GM18511 (cell line): ENCODE results near the gene IQUB.
"Not testable (repeated sequence)": the region's sequence is repeated elsewhere in the genome, so short reads cannot be mapped to it uniquely, and the experiment has no call there.

ENCODE experiments used
- ATAC-seq: cut with Tn5 transposase; IDR thresholded peaks from one replicate; pipeline ENCODE4 v1.9.1; 2021; ENCODE audit warnings: mild to moderate bottlenecking, moderate library complexity; ENCODE audit not compliant: unreplicated experiment

Gene IQUB

DNA sequence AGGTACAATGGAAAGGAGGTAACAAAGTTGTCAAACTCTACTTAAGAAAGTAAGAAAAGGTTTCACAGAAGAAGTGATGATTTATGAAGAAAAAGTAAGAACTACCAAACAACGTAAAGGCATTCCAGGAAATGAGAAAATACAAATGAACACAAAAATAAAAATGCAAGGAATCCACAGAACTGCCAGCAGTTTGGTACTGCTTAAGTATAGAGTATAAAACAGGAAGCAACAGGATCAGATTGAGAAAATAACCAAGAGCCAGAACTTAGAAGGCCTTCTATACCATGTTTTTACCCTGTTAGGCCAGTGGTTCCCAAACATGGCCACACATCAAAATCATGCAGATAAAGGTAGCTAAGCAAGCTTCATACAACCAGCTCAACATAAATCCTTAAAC is 14.0 kb upstream of the IQUB start:
- no peak for ATAC-seq

DNA sequence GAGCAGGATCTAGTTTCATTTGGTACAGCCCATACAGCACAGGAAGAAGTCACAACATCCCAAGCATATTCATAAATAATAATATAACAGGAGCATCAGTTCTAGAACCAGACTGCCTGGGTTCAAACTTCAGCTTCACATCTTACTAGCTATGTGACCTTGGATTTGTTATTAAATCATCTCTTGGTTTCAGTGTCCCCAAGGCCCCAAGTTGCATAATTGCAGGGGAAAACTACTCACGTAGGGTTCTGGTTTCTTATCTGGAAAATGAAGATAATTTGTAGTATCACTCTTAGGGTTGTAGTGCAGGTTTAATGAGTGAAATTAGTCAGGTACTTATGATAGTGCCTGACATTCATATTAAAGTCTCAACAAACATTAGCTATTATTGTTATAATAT is 5.5 kb upstream of the IQUB start:
- ATAC-seq = peak; percentile 40

DNA sequence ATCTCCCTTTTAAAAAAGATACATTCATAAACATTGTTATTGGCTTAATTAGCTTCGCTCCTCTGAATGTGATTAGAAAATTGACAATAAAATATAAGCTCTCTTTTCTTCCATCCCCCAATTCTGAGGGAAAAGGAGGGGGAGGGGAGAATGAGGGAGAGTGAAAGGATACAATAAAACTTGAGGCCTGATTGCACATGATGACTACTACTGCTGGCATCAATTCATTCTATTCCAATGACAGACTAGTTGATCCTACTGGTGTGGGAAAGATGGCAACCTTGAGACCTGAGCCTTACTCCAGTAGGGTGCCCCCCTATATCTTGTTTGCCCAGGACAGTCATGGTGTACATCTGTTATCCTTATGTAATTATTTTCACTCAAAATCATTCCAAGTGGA is 4.5 kb upstream of the IQUB start:
- no peak for ATAC-seq

DNA sequence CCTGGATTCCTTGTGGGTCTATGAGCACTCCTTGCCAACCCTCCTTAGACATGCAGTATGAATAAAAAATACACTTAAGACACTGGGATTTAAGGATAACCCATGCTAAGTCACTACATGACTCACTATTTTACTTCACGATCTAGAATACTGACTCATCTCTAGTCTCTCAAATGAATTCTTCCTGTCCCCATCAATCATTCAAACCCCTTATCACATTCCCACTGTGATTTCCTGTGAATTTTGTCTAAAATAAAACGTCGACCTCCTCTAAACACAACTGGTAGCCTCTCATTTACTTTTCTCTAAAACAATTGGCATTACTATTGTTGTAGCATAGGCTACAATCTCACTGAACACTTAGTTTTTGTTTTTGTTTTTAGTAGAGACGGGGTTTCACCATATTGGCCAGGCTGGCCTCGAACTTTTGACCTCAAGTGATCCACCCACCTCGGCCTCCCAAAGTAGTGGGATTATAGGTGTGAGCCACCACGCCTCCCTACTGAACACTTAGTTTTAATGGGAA is 3.9 kb upstream of the IQUB start:
- ATAC-seq = no peak

DNA sequence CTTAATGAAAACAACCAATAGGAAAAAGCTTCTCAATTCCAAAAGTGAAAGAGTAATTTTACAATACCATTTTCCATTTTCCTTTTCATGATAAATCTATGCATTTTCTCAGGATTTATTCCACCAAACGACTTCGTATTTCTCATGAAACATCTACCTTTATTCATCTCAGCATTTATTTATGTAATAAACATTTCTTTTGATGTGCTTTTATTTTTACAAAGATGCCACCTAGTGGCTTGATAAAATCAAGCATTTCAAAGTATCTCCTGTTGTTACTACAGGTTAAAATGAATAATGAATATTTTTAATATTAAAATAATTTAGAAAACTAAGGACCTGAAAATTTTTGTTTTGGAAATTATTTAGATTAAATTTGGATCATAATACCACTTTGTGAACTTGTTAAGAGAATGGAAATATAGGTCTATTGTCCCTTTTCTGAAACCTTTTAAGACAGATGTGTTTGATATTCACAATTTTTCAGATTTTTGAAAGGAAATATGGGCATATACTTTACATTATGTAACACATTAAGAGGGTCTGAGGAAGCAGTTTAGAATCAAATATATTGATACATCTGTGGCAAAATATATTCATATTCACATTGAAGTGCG is 2.7 kb upstream of the IQUB start:
- ATAC-seq = no peak

DNA sequence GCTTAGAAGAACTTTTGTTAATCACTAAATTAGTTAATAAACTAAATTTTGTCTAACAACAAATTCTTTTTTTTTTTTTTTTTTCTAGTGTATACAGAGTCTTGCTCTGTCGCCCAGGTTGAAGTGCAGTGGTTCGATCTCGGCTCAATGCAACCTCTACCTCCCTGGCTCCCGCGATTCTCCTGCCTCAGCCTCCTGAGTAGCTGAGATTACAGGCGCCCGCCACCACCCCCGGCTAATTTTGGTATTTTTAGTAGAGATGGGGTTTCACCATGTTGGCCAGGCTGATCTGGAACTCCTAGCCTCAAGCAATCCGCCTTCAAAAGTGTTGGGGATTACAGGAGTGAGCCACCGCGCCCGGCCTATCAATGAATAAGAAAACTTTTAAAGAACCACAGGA is 1.1 kb upstream of the IQUB start:
- ATAC-seq = no peak

DNA sequence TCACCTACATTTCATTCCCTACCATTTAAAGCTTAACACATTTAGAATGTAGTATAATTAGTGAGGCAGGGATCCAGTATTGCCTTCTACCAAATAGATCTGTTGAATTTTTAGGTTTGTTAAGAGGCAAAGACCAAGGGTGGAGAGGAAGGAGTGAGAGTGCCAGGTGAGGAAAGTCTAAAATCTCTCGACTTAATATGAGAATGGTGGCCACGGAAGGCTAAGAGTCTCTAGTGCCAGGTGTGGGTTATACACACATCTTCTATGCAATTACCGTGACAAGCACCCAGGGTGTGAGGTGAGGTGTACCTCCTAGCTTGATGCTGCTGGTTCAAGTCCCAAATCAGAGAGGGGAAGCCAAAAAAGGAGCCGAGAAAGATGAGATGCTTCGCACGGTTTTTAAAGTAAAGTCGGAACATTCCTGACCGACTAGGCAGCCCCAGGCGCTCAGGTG is 439 bp downstream of the IQUB start:
- peak; percentile 19 for ATAC-seq

DNA sequence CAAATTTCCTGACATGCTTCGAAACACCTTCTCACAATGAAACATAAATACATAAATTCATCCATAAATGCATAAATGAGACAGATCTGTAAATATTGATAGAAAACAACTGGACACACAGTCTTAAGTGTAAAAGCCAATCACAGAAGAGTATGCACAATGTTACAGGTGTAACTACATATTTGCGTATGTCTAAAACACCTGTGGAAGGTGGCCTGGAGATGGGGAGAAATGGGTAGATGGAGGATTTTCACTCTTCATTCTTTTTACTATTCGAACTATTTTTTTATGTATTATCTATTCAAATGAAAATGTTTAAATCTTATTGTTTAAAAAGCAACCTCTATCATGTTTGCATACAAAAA is 860 bp downstream of the IQUB start:
- ATAC-seq = no peak

DNA sequence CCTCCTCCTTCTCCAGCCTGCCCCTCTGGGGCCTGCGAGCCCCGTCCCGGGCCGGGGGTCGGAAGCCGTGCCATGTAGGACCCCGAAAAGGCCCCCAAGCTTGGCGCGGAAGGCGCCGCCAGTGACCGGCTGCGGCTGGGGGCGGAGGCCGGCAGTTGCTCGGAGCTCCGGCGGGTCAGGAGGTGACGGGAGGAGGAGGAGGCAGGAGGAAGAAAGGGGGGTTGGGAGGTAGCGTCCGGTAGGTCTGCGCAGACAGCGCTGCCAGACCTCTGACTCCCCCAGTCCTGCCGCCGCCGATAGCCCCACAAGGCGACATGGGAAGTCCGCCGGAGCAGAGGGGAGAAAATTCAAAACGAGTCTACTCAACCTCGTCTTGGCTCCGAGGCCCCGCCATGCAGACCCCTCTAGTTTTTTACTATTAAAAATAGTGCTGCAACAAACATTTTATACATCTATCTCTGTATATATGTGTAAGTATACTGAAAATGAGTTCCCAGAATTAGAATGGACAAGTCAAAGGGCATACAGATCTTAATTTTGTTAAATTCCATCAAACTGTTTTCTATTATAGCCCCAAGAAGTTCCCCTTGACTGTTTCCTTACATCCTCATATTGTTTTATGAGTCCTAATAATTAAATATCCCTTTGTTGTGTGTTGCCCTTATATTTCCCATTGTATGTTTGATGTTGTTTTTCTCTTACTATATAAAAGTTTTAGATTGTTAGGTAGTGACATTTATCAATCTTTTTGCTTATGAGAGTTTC is 1.4 kb downstream of the IQUB start:
- peak; percentile 33 for ATAC-seq

DNA sequence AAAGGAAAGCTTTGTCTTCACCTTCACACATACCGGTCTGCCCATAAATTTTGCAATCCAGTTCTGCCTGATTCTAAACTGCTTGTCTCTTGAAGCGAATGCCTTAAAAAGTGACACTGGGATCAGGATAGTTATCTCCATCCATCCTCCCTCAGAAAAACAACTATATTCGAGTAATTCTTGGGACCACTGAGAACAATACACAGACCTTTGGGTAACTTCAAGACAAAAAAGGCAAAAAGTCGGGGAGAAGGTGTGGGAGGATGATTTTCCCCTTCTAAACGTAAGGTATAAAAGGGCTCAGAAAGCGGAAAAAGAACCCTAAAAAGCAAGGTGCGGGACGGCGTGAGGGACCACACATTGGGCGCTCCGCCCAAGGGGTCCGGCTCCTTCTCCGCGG is 2.1 kb downstream of the IQUB start:
- peak; percentile 1 for ATAC-seq

DNA sequence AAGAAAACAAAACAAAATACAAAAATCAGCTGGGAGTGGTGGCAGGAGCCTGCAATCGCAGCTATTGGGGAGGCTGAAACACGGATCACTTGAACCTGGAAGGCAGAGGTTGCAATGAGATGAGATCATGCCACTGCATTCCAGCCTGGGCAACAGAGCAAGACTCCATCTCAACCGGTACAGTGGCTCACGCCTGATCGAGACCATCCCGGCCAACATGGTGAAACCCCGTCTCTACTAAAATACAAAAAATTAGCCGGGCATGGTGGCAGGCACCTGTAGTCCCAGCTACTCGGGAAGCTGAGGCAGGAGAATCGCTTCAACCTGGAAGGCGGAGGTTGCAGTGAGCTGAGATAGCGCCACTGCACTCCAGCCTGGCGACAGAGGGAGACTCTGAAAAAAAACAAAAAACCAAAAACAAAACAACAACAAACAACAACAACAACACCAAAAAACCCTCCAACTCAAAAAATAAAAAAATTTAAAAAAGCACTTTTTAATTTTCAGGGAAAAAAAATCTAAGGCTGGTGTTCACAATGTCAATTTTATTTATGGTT is 4.3 kb downstream of the IQUB start:
- ATAC-seq = not testable (repeated sequence)

DNA sequence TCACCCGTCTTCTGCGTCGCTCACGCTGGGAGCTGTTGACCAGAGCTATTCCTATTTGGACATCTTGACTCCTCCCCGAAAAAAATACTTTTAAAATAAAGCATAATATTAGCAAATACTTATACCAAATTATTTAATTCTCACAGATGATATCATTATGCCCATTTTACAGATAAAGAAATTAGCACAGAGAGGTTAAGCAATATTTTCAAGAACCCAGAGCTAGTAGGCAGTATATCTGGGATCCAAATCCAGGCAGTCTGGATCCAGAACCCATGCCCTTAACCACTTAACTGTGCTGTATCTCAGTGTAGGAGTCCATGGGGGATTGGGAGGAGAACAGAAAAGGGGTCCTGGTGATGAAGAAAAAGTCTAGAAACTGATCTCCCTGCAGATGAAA is 6.1 kb downstream of the IQUB start:
- no peak for ATAC-seq

DNA sequence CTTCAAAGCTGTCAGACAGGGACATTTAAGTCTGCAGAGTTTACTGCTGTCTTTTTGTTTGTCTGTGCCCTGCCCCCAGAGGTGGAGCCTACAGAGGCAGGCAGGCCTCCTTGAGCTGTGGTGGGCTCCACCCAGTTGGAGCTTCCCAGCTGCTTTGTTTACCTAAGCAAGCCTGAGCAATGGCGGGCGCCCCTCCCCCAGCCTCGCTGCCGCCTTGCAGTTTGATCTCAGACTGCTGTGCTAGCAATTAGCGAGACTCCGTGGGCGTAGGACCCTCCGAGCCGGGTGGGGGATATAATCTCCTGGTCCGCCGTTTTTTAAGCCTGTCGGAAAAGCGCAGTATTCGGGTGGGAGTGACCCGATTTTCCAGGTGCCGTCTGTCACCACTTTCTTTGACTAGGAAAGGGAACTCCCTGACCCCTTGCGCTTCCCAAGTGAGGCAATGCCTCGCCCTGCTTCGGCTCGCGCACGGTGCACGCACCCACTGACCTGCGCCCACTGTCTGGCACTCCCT is 6.6 kb downstream of the IQUB start:
- not testable (repeated sequence) for ATAC-seq

DNA sequence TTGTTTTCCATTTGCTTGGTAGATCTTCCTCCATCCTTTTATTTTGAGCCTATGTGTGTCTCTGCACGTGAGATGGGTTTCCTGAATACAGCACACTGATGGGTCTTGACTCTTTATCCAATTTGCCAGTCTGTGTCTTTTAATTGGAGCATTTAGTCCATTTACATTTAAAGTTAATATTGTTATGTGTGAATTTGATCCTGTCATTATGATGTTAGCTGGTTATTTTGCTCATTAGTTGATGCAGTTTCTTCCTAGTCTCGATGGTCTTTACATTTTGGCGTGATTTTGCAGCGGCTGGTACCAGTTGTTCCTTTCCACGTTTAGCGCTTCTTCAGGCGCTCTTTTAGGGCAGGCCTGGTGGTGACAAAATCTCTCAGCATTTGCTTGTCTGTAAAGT is 7.9 kb downstream of the IQUB start:
- ATAC-seq = not testable (repeated sequence)

DNA sequence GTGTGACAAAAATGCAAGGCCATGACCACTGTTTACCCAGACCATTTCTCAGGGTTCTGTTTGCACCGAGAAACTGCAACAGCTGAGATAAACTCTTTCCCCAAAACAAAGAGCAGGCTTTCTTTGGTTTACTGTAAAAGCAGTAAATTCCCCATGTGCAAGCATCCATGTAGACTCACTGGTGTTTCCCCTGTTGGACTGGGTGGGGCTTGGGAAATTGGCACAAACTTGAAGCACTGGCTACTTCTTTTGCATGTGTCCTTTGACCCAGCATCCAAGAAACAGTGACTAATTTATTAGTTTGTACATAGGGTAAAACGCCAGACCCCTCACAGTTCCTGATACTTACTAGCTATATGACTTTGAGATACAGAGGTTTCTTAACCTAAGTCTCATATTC is 12.3 kb downstream of the IQUB start:
- no peak for ATAC-seq

DNA sequence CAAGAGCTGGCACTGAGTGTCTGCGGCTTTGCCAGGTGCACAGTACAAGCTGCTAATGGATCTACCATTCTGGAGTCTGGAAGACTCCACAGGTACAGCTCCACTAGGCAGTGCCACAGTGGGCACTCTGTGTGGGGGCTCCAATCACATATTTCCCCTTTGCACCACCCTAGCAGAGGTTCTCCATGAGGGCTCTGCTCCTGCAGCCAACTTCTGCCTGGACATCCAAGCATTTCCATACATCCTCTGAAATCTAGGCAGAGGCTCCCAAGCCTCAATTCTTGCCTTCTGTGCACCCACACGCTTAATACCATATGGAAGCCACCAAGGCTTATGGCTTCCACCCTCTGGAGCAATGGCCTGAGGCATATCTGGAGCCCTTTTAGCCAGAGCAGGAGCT is 29.2 kb downstream of the IQUB start:
- no peak for ATAC-seq

DNA sequence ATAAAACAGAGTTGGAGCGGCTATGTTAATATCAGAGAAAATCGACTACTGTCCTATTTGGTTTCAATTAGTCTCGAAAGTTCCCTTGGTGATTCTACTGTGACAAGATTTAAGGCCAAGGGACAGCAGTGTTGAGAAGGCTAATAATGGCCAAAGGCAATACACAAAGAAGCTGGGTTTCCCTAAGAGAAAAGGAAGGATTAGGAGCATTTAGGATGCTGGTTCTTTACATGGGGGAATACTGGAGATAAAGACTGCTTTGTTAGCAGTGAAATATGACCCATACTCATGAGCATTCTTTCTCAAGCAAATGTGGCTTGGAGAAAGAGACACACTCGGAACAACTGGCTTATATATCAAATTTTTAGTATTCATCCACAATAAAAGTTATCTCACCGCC is 32.2 kb downstream of the IQUB start:
- no peak for ATAC-seq

DNA sequence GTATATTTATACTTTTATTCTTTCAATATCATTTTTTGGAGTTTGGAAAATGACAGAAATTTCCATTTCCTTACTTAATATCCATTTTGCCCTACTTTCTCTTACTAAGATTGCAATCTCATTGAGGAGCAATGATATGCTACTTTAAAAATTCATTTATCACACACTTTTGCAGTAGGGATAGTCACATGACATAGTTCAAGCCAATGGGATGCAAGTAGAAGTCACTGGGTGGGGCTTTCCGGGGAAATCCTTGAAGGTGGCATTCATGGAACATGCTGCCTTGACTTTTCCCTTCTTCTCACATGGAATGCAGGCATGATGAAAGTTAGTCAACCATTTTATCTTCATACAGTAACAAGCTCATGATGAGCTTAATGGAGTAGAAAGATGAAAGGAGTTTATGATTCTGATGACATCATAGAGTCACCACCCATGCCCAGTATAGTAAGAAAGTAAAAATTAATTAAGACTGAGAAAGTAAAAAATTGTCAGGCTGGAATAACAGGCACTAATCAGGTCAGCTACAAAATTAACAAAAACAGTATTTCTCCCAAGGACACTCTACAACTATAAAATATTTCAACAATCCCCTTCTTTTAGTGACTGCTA is 33.4 kb downstream of the IQUB start:
- no peak for ATAC-seq

DNA sequence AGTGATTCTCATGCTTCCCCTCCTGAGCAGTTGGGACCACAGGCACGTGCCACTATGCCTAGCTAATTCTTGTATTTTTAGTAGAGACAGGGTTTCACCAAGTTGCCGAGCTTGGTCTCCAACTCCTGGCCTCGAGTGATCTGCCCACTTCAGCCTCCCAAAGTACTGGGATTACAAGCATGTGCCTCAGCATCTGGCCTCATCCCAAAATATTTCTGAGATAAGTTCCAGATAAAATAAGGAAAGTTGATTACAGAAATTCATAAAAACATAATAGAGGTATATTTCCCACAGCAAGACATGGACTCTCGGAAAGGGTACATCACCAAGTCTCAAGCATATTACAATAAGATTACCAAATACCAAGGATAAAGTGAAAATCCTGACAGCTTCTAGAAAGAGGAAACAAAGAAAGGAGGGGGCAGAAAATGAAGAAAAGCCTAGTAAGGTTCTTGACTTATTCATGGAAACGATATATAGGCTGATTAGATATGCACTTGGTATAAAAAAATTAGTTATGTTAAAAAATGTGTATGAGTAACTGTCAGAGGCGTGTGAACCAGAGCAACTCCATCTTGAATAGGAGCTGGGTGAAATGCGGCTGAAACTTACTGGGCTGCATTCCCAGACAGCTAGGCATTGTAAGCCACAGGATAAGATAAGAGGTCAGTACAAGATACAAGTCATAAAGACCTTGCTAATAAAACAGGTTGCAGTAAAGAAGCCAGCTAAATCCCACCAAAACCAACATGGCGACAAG is 35.0 kb downstream of the IQUB start:
- ATAC-seq = no peak

DNA sequence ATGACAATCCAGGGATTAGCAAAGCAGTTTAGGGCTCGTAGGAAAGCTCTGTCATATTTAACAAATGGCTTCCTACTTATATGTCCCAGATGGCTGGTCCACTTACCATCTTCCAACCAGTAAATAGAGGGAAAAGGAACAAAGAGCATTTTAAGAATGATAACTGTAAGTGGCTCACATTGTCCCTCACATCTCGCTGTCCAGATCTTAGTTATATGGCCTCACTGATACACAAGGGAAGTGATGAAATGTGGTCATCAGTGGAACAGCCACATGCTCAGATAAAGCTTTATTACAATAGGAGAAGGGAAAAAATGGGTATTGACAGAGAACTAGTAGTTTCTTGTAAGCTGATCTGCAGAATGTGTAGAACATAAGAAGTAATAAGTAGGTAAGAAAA is 35.8 kb downstream of the IQUB start:
- no peak for ATAC-seq

DNA sequence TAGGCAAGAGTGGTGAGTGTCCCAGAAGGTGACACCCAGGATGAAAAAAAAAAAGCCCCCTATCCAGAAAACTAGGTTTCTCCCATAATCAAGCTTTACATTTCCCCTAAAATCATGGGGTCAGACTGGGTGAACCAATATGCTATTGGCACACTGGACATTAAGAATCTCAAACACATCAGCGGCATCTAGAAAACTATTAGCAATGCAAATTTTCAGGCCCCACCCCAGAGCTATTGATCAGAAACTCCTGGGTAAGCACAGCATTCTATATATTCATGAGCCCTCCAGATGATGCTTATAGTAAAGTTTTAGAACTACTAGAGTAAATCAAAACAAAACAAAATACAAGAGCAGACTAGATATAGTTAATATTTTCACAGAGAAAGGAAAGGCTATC is 36.4 kb downstream of the IQUB start:
- ATAC-seq = no peak
